ENCODE data around the gene PTPRG. TPM values are rescaled to one million over a fixed set of nuclear protein-coding genes. Genes with fewer than 3 reads are reported as not detected.

Gene PTPRG
- total RNA-seq, 2 donors from 2014 or later: 26.0 to 26.3 TPM

DNA sequence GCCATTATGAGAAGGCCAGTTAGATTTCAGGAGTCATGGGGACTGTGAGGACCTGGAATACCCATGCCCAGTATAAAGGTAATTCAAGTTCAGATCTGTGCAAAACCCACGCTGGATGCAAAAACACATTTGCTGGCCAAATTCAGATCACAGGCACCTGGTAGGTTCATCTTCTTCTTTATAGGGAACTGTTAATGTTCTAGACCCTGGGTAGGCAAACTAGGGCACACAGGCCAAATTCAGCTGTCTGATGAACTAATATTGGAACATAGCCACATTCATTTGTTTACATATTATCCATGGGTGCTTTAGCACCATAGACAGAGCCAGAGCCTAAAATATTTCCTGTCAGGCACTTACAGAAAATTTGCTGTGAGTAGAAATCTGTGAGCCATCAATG, 241.4 kb downstream of the PTPRG start:
- H3K4me1 ChIP-seq: no peaks in the 10 kb centered on the region
- no peaks in the 10 kb centered on the region for H3K36me3 ChIP-seq
- H3K9ac ChIP-seq (ENCODE audit: low read depth in 2 of 2, low read length in 2 of 2): no peak overlapping the region
- DNase-seq: no peak
- intact Hi-C loops (cut with DNase I): no loop called here
- no peak overlapping the region for H3K4me3 ChIP-seq
- no peak overlapping the region for H3K27ac ChIP-seq
- TF ChIP-seq, protein P1, sequence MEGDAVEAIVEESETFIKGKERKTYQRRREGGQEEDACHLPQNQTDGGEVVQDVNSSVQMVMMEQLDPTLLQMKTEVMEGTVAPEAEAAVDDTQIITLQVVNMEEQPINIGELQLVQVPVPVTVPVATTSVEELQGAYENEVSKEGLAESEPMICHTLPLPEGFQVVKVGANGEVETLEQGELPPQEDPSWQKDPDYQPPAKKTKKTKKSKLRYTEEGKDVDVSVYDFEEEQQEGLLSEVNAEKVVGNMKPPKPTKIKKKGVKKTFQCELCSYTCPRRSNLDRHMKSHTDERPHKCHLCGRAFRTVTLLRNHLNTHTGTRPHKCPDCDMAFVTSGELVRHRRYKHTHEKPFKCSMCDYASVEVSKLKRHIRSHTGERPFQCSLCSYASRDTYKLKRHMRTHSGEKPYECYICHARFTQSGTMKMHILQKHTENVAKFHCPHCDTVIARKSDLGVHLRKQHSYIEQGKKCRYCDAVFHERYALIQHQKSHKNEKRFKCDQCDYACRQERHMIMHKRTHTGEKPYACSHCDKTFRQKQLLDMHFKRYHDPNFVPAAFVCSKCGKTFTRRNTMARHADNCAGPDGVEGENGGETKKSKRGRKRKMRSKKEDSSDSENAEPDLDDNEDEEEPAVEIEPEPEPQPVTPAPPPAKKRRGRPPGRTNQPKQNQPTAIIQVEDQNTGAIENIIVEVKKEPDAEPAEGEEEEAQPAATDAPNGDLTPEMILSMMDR (IDR thresholded peaks at IDR 0.05): no peak
- H3K27me3 ChIP-seq: no peaks in the 10 kb centered on the region
- no peaks in the 10 kb centered on the region for H3K9me3 ChIP-seq

DNA sequence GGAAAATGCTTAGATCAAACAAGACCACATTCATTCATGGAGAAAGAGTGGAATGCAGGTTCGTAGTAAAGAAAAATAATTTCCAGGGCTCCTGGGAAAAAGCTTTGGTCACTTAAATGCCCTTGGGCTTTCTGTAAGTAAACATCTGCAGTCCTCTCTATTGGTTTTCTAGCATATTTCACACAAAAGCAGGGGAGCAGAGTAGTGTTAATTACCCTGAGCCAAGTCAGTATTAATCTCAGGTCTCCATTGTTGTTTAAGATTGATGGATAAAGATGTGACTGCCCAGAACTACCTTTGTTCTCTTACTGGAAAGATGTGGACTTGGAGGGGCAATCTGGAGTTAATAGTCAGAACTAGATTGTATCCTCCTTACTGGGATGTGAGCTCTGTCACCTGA, 242.6 kb downstream of the PTPRG start:
- H3K27ac ChIP-seq: no peak overlapping the region
- no peaks in the 10 kb centered on the region for H3K4me1 ChIP-seq
- H3K36me3 ChIP-seq: no peaks in the 10 kb centered on the region
- no peak overlapping the region for H3K4me3 ChIP-seq
- H3K27me3 ChIP-seq: no peaks in the 10 kb centered on the region
- H3K9me3 ChIP-seq: no peaks in the 10 kb centered on the region
- TF ChIP-seq, protein P1 (IDR thresholded peaks at IDR 0.05): no peak
- DNase-seq: no peak
- H3K9ac ChIP-seq (ENCODE audit: low read depth in 2 of 2, low read length in 2 of 2): no peak overlapping the region
- intact Hi-C loops (cut with DNase I): no loop called here

DNA sequence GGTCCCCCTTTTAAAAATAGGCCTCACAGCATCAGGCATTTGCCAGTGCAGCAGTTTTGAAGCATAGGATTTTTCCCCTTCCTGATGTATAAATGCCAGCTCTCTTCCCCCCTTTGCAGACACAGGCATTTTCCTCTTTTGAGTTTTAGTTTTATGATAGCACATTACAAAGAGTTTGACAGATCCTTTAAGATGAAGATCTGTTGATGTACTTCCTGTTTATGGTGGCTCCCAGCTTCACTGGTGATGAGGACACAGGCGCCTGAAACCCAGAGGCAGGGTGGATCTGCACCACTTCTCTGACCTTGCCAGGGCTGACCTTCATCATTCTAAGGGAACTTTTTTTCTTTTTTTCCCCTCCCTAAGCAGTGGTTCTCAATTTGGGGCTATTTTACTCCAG, 243.4 kb downstream of the PTPRG start:
- no peak overlapping the region for H3K27ac ChIP-seq
- intact Hi-C loops (cut with DNase I): no loop called here
- DNase-seq: no peak

DNA sequence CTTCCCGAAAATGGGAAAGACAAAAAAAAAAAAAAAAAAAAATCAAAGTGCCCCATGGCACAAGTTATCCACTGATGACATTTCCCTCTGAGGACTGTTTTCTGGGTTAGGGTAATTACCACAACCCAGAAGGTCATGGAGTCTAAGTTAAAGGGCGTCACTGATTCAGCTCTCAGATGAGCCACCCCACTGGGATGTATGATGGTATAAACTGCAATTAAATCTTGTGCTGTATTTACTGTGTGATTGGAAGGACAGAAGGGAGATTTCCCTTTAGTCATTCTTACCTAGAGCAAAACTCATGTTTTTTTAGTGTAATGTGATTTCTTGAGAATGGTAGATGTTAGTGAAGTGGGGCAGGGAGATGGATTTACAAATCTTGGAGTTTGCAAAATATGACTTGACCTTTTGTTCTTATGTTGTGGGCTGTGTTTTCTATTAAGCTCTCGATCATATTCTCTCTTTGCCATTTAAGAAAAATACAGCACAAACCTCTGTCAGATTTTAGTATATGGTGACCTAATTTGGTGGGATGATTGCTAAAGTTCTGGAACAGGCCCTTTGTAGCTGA, 244.2 kb downstream of the PTPRG start:
- no peak overlapping the region for H3K27ac ChIP-seq
- no peaks in the 10 kb centered on the region for H3K27me3 ChIP-seq
- intact Hi-C loops (cut with DNase I): no loop called here
- no peaks in the 10 kb centered on the region for H3K36me3 ChIP-seq
- no peak overlapping the region for H3K4me3 ChIP-seq
- no peak overlapping the region for H3K9ac ChIP-seq (ENCODE audit: low read depth in 2 of 2, low read length in 2 of 2)
- no peaks in the 10 kb centered on the region for H3K4me1 ChIP-seq
- no peaks in the 10 kb centered on the region for H3K9me3 ChIP-seq
- TF ChIP-seq, protein P1 (IDR thresholded peaks at IDR 0.05): no peak
- DNase-seq: no peak

More for the DNA sequence above, 243.4 kb downstream of the PTPRG start:
- Histone ChIP-seq H3K4me3 (no peak overlapping the region), H3K27me3 (no peaks in the 10 kb centered on the region), H3K9ac (ENCODE audit: low read depth in 2 of 2, low read length in 2 of 2) (no peak overlapping the region), H3K36me3 (no peaks in the 10 kb centered on the region), H3K4me1 (no peaks in the 10 kb centered on the region), H3K9me3 (no peaks in the 10 kb centered on the region)
- TF ChIP-seq, protein P1 (IDR thresholded peaks at IDR 0.05): no peak

DNA sequence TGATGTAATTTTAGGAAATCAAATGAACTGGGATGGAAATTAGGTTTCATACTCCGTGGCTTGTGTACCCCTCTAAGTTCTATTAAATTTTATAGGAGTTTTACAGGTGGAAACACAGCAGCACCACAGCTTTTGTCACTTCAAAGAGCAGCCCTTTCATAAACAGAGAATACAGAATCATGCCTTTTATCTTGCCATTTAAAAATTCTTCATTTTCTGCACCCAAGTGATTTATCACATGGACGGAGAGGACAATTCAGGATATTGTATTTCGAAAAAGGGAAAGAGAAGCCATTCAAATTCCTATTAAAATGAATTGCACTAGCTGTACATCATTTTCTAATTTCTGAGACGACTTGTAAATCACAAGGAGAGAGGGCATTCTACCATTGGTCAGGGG, 245.4 kb downstream of the PTPRG start:
- DNase-seq: no peak
- no peaks in the 10 kb centered on the region for H3K9me3 ChIP-seq
- no peak overlapping the region for H3K27ac ChIP-seq
- H3K27me3 ChIP-seq: no peaks in the 10 kb centered on the region
- no peaks in the 10 kb centered on the region for H3K36me3 ChIP-seq
- no peaks in the 10 kb centered on the region for H3K4me1 ChIP-seq
- TF ChIP-seq, protein P1 (IDR thresholded peaks at IDR 0.05): no peak
- H3K4me3 ChIP-seq: no peak overlapping the region
- H3K9ac ChIP-seq (ENCODE audit: low read depth in 2 of 2, low read length in 2 of 2): no peak overlapping the region
- intact Hi-C loops (cut with DNase I): no loop called here
